GM19043 (cell line): ENCODE measurements around the gene CHPF.

ENCODE experiments used
- ATAC-seq: cut with Tn5 transposase; IDR thresholded peaks from one replicate; pipeline ENCODE4 v1.9.1; 2021; ENCODE audit warnings: low read depth; ENCODE audit not compliant: unreplicated experiment

The CHPF gene

DNA sequence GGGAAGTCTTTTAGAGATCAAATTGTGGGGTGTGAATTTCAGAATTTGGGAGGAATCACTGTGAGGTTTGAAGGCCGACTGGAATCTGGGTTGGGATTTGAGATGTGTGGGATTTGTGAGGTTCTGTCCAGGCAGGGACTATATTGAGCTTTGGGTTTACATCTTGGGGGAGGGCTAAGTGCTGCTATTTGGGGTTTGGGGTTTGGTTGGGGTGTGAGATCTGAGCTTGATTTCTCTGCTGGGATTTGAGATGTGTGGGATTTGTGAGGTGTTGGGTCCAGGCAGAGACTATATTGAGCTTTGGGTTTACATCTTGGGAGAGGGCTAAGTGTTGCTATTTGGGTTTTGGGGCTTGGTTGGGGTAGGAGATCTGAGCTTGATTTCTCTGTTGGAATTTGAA is 44.1 kb downstream of the CHPF start:
- ATAC-seq = no peak

DNA sequence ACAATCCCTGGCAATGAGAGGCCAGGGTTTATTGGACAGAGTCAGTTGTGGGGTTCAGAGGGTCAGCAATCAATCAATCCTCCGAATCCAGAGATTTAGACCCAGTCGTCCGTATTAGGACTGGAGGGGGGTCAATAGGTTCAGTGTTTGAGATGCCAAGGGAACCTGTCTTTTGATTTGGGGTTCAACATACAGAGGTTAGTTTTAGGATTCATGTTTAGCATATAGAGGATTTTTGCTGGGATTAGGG is 44.6 kb downstream of the CHPF start:
- ATAC-seq = no peak

DNA sequence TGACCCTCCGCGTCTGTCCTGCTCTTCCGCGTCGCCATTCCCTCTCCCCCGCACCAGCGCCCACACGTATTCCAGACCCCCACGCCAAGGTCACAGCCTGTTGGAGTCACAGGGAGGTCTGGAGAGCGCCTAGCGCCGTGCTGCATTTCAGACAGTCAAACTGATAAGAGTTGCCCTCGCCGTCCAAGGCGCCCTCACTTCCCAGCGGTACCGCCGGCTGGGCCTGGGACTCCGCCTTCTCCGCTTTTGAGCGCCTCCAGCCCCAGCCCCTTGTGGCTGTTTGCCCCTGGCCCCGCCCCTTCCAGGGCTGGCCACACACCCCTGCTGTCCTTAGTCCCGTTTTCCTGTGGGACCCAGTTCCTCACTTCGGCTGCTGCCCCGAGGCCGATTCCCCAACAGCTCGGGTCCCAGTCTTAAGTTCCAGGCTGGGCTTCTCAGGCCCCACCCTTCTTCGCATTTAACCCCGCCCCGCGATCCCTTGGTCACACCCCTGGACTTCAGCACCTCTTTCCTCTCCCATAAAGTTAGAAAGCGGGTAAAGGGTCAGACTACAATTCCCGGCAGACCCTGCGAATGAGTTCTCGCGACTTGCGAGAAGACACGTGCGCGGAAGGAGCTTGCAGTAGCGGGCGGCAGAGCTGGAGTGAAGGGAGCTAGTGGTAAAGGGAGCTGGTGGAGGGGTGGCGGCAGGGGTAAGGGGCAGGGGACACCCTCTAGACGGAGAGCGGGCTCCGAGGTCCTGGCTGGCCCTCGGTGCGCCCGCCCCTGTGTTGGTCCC is 45.1 kb downstream of the CHPF start, which contains the start of gene GMPPA:
GMPPA (plus strand) TSS at position 612 of the 778 bp plus-strand sequence. CDS start 1,085 bp downstream, outside the sequence.
- ATAC-seq = peak; percentile 95

DNA sequence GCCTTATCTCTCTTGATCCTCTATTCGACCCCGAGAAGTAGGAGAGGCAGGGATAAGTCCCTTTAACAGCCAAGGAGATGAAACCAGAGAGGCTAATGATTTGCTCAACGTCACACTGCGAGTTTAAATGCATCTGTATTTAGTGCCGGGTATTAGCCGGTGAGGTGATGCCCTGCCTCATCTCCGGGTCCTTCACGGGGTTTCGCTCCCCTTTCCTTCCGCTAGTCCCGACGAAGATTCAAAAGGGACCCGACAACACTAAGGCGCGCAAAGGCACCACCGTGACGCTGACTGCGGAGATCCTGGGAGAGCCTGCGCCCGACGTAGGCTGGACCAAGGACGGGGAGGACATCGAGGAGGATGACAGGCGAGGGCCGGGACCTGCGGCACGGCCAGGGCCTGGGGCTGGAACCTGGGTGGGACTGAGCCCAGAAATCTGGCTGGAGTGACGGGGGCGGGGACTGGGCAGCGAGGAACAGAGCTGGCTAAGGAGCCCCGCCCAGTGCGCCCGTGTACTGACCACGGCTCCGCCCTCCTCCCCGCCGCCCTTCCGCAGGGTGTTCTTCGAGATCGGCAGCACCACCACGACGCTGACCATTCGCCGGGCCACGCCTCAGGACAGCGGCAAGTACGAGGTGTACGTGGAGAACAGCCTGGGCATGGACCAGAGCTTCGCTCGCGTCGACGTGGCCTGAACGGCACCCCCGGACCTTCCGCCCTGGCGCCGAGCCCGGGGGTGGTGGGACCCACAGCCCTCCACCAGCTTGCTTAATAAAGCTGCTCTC is 45.9 kb downstream of the CHPF start:
- ATAC-seq = no peak

DNA sequence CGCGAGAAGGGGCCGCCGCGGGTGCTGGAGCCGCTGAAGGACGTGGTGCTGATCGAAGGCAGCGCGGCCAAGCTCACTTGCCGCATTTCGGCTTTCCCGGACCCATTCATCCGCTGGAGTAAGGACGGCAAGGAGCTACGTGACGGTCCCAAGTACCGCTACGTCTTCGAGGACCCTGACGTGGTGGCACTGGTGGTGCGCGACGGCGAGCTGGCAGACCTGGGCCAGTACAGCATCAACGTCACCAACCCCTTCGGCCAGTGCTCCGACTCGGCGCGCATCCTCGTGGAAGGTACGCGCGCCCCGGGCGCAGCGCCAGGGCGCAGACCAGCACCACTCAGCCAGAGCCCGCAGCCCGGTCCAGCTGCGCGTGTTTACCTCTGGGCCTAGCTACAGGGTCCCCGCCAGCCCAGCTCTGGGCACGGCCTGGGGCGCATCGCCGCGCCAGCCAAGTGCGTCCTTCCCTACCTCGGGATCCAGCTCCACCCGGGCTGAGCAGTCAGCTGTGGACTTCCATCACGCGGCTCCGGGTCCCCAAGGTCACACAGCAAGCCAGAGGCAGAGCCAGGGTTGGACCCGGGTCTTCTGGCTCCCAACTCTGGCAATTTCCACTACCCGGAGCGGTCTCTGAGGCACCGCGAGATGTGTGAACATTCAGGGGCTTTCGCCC is 46.6 kb downstream of the CHPF start:
- no peak for ATAC-seq

DNA sequence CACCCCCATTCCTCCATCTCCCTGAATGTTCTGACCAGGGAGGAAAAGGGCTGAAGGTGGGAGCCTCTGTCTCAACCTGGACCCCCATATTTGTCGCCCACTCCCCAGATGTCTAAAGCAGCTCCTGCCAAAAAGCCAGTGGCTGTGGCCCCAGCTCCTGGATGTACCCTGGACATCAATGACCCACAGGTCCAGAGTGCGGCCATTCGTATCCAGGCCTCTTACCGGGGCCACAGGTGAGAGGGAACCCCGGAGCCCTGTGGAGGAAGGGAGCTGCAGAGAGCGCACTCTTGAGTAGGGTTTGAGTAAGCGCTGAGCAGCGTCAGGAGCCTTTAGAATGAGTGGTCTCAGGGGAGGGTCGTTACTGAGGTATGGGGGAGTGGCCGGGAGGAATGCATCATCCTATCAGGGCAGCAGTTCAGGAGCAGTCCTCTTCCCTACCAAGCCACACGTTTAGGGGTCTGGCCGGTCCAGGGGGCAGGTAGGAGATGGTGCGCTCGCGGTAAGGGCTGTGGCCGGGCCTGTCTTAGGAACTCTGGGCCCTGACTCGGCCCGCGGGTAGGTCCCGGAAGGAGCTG is 47.3 kb downstream of the CHPF start:
- ATAC-seq = no peak

DNA sequence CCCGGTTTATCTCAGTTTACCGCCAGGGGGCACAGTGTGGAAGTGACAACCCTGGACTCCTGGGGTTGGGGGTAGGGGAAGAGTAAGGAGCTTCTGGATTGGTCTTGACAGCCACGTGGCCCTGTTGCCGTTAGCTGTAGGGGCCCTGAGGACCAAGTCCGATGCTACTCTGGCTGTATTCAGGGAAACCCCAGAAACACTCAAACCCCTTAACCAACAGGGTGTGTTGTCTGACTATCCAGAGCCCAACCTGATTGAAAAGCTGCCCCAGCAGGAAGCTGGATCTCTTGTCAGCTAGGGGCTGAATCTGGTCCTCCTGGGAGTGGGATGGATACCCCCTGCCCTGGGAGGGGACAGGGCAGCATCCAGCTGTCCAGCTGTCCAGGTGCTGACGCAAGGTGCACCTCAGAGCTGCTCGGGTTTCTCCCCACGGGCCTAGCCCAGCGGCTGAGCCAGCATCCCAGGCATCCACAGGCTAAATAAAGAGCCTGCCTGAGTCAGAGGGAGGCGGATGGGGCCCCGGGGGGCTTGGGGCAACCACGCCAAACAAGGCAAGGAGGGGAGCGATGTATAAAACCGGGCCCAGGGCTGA is 48.0 kb downstream of the CHPF start:
- ATAC-seq = no peak

DNA sequence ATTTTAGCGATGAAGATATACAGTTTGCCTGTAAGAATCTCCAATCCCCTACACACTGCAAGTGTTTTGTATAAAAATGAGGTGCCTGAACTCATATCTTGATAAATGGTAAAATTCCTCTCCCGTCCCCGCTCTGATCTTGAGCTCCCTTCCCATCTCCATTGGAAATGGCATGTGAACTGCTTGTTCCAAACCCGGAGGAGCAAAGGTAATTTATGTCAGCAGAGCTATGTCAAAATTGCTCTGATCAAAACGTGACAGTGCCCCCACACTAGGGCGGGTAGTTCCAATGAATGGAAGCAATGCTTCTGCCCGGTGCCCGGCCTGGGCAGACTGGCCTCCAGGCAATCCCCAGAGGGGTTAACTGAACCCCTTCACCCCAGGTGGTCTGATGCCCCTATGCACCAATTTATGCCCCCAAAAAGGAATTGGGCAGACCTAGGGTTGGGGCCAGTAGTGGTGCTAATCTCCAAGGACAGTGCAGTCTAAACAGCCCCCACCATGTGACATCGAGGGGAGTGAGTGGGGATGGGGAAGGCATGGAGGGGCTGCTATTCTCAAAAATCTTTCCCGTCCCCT is 48.6 kb downstream of the CHPF start:
- no peak for ATAC-seq

DNA sequence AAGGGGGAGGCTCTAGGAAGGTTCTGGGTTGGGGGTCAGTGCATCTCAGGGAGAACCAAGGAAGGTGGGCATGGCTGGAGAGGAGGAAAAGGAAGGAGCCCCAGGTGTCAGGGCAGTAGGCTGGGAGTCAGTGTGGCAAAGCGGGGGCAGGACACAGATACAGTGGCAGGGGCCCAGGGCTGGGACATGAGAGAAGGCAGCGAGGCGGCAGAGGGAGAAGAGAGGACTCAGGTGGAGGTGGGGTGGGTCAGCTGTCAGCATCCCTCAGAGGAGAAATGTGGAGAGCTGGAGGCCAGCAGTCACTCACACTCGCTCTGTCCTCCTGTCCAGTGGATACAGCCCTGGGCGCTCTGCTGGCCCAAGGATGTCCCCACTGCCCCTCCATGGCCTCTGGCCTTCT is 50.5 kb downstream of the CHPF start:
- no peak for ATAC-seq

DNA sequence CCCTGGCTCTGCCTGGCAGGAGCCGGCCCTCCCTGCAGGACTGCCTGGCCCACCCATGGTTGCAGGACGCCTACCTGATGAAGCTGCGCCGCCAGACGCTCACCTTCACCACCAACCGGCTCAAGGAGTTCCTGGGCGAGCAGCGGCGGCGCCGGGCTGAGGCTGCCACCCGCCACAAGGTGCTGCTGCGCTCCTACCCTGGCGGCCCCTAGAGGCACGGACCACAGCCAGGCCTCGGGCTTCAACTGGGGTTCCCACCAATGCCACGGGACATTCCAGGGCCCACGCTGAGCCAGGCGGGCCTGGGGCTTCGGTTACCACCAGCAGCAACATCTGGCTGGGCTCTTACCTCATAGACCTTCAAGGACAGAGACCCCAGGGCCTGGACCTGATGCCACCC is 51.0 kb downstream of the CHPF start:
- ATAC-seq = no peak

DNA sequence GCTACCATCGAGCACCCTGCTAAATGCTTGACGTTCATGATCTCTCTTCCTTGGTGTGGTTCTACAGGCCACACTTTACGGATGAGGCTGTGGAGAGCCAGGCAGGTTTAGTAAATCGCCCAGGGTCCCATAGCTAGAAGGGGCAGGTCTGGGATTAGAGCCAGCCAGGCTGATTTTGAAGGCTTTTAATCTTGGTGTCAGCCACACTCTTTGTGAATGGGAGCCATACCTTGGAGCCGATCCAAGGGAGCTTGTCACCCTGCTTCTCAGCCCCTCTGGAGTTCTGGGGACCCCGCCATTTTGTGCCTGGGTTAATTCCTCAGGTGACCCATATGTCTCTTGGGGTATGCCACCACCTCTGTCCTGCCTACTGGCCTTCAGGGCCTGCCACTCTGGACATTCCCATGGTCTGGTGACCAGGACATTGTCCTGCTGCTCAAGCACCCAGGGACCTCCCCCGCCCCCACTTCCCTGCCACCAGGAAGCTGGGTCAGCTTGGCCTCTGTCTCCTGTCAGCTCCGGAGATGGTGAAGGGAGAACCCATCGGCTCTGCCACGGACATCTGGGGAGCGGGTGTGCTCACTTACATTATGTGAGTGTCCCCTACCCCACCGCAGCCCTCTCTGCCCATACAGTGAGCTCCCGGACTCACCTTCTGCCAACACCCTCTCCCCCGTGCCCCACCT is 52.2 kb downstream of the CHPF start:
- no peak for ATAC-seq

DNA sequence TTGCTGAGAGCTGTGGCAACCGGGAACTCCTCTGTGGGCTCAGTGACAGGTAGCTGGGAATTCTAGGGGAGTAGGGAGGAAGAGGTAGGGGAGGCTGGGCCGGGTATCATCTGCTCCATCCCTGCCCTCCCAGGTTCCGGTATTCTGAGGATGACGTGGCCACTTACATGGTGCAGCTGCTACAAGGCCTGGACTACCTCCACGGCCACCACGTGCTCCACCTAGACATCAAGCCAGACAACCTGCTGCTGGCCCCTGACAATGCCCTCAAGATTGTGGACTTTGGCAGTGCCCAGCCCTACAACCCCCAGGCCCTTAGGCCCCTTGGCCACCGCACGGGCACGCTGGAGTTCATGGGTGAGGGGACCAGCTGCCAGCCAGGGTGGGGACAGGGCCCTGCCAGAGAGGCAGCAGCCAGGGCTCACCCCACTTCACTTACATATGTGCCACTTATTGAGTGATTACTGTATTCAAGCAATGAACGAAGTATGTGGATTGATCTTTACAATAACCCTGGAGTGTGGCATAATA is 52.9 kb downstream of the CHPF start:
- ATAC-seq = no peak

DNA sequence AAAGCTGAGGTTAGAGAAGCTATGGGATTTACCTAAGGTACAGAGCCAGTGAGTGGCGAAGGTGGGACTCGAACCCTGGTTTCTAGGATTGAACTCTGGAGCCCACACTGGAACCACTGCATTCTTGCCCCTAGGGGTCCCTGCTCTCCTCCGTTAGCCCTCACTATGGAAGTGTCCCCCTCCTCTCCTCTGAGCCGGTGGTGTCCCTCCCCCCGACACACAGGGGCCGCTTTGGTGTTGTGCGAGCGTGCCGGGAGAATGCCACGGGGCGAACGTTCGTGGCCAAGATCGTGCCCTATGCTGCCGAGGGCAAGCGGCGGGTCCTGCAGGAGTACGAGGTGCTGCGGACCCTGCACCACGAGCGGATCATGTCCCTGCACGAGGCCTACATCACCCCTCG is 53.4 kb downstream of the CHPF start:
- ATAC-seq = no peak

DNA sequence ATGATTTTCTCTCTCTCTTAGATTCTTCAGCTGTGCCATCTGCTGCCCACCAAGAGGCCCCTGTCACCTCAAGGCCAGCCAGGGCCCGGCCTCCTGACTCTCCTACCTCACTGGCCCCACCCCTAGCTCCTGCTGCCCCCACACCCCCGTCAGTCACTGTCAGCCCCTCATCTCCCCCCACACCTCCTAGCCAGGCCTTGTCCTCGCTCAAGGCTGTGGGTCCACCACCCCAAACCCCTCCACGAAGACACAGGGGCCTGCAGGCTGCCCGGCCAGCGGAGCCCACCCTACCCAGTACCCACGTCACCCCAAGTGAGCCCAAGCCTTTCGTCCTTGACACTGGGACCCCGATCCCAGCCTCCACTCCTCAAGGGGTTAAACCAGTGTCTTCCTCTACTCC is 54.3 kb downstream of the CHPF start:
- ATAC-seq = no peak
